HG03108 (cell line): Measurements from ENCODE around the gene SNX32.

ENCODE experiments used
- ATAC-seq: cut with Tn5 transposase; IDR thresholded peaks from one replicate; pipeline ENCODE4 v1.9.1; 2021; ENCODE audit warnings: moderate library complexity; ENCODE audit not compliant: unreplicated experiment

The SNX32 gene

DNA sequence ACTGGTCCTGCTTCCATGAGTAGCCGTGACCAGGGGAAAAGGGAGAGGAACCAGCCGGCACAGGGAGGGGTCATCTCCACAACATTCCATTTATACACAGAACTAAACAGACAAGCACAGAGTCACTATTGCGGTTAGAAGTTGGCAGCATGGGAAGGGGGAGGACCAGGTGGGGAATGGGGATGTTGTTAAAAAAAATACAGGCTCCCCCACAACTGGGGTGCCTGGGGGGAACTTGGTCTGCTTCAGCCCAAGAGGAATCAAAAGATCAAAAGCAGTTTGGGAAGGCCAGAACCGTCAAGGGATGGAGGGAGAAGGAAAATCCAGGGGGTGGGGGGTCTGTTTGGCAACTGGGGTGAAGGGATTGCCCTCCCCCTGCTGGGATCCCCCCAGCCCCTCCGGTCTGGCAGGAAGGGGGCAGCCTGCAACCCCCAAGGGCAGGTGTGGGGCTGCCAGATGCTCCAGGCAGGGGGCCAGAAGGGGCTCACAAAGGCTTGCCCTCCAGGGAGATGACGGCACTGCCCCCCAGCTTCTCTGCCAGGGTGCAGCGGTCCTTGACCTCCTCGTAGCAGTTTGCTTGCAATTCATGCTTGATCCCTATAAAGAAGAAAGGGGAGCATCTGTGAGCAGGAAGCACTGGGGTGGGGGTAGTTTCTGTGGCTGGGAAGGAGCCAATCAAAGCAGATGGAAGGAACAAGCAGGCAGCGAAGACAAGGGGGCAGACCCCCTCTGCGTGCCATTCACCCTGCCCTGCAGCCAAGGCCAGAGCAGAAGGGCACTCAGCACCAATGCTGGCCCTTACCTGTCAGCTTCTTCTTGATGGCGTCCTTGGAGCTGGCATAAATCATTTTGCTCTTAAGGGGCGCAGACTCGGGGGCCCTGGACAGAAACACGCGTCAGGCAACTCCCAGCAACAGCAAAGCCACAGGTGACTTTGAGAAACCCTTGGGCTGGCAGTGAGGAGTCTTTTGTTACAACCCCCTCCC, 21.4 kb downstream of the SNX32 start:
- ATAC-seq = no peak

- ATAC-seq = no peak
Observed at GRCh38 chr11:65855927-65856363, 22.2 kb downstream of the SNX32 start.

GRCh38 chr11:65856689-65857499, 23.1 kb downstream of the SNX32 start:
- ATAC-seq = peak; percentile 27

GRCh38 chr11:65857500-65857852, 23.7 kb downstream of the SNX32 start:
- no peak for ATAC-seq

GRCh38 chr11:65857853-65858680, 24.3 kb downstream of the SNX32 start, which contains the start of gene CFL1:
Gene CFL1, minus strand, starts transcription at chr11:65858180. Its CDS starts 81 bp downstream, at chr11:65858099.
- peak; percentile 42 for ATAC-seq

DNA sequence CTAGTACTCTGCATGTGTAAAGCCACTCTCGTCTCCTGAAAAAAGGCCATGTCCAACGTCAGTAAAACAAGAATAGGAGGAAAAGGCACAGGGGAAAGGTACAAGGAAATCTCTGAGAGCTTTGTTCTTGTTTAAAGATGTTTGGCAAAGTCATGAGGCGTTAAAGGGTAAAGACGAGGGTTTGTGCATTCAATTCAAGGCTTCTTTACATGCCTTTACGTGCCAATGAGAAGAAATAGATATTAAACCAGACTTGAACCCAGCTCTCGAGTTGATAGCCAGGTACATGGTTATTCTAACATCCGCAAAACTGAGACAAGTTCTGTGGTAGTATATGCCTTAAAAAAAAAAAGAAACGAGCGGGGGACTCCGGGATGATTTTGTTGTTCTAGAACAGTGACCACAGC, 24.9 kb downstream of the SNX32 start:
- ATAC-seq = no peak

- peak; percentile 48 for ATAC-seq
Observed at GRCh38 chr11:65859095-65859811, 25.5 kb downstream of the SNX32 start.

DNA sequence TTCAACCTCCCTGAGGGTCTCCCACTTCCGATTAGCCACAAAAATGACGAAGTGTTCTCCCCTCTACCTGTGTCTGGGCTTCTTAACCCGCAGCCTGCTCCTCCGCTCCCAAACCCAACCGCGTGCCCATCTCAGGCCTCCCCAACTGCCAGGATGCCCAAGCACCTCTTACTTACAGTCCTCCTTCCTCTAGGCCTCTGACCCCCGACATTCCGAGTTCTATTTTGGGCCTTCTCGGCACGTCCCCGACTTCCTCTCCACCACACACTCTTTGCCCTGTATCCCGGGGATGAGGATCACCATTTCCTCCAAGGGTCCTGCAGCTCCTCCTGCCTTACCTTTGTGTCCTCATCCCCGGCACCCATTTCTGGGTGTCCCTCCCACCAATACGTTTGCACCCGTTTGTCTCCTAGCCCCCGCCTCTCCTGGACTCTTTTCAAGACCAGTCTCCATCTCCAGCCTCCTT, 26.1 kb downstream of the SNX32 start:
- no peak for ATAC-seq

GRCh38 chr11:65860278-65861164, 26.8 kb downstream of the SNX32 start, which contains the start of gene MUS81:
Gene MUS81, plus strand, starts transcription at chr11:65860433. Its CDS starts 321 bp downstream, at chr11:65860754.
- no peak for ATAC-seq

GRCh38 chr11:65861165-65861505, 27.4 kb downstream of the SNX32 start:
- ATAC-seq = no peak

DNA sequence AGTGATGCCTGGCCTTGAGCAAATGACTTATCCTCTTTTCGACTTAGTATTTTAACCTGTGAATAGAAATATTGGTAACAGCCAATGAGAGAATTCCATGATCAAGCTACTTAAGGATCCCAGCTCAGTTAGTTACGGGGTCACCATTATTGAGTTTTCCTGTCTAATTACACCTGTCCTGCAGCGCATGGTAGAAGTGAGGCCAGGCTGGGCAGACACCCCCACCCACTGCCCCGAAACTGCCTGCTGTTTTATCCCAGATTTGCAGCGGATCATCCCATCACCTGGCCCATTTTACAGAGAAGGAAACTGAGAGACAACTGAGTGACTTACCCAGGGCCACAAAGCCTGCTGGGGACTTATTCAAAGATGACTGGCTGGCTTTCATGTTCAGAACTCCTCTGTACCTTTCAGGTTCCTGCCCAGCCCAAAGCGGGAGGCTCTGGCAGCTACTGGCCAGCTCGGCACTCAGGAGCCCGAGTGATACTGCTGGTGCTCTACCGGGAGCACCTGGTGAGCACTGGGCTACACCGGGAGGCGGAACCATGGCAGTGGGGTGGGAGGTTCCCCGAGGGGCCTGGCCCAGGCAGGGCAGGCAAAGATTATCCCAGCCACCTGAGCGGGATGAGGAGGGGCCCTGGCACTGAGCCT, 27.9 kb downstream of the SNX32 start:
- no peak for ATAC-seq

- ATAC-seq = no peak
Observed at GRCh38 chr11:65862191-65862735, 28.5 kb downstream of the SNX32 start.

- ATAC-seq = no peak
Observed at GRCh38 chr11:65862941-65863888, 29.5 kb downstream of the SNX32 start.

GRCh38 chr11:65863889-65864705, 30.3 kb downstream of the SNX32 start:
- no peak for ATAC-seq

DNA sequence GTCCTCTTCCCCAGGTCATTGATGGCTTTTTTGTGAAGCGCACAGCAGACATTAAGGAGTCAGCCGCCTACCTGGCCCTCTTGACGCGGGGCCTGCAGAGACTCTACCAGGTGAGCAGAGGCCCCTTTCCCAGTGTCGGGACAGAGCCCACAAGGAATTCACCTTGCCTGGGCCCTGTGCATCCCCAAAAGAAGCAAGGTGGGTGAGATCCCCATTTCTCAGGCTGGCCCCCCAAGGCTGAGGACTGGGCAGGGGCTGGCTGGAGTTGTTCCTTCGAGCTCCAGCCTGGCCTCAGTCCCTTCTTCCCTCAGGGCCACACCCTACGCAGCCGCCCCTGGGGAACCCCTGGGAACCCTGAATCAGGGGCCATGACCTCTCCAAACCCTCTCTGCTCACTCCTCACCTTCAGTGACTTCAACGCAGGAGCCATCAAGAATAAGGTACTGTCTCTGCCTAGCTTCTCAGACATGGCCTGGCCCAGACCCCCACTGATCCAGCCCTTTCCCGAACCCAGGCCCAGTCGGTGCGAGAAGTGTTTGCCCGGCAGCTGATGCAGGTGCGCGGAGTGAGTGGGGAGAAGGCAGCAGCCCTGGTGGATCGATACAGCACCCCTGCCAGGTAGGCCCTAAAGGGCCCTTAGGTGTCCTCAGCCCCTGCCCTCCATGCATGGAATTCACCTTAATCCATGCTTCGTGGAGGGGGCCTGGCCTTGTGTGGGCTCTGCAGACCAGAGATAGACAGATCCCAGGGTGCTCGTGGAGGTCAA, 31.1 kb downstream of the SNX32 start:
- no peak for ATAC-seq
